GM06990 (cell line): ENCODE measurements around the gene TPO.

Source experiments
- DNase-seq: peaks from one replicate; pipeline ENCODE4 v3.0.0-alpha.2; 2011; ENCODE audit not compliant: insufficient read length; ENCODE audit errors: extremely low read depth
- H3K27me3 ChIP-seq: replicated peaks from 2 replicates; pipeline ENCODE4 v1.6.0; 2011; ENCODE audit warnings: low read length; ENCODE audit not compliant: control insufficient read depth, insufficient read depth
- H3K36me3 ChIP-seq: 2 replicates; pipeline ENCODE4 v1.5.1; 2011; ENCODE audit warnings: low read length; ENCODE audit not compliant: control insufficient read depth, insufficient read depth
- H3K4me3 ChIP-seq: replicated peaks from 2 replicates; pipeline ENCODE4 v1.5.1; 2011; ENCODE audit warnings: low read depth, mild to moderate bottlenecking, control low read depth, low read length
- TF ChIP-seq, protein P1 (sequence below): IDR thresholded peaks from 2 replicates; pipeline ENCODE4 v1.5.1; 2011; ENCODE audit warnings: low read length, control low read depth, mild to moderate bottlenecking, inconsistent platforms; ENCODE audit not compliant: insufficient read depth, poor library complexity, severe bottlenecking

TPO gene

DNA sequence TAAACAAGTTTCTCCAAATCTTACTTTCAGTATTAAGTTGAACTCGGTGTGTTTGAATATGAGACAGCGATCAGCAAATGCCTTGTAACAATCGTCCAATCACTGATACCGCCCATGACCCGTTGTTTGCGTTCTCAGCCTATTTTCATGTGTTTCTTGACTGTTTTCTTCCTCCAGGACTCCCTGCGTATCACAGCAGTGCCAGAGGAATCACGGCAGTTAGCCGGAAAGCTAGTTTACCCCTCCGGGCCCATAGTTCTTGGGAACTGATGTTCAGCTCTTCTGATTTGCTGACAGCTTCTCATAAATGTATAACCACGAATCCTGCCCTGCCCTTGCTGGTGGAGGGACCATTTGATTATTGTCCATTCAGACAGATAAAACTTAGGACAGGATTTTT, 42.2 kb upstream of the TPO start:
- H3K4me3 ChIP-seq, result no peak overlapping the region
- TF ChIP-seq, protein P1, sequence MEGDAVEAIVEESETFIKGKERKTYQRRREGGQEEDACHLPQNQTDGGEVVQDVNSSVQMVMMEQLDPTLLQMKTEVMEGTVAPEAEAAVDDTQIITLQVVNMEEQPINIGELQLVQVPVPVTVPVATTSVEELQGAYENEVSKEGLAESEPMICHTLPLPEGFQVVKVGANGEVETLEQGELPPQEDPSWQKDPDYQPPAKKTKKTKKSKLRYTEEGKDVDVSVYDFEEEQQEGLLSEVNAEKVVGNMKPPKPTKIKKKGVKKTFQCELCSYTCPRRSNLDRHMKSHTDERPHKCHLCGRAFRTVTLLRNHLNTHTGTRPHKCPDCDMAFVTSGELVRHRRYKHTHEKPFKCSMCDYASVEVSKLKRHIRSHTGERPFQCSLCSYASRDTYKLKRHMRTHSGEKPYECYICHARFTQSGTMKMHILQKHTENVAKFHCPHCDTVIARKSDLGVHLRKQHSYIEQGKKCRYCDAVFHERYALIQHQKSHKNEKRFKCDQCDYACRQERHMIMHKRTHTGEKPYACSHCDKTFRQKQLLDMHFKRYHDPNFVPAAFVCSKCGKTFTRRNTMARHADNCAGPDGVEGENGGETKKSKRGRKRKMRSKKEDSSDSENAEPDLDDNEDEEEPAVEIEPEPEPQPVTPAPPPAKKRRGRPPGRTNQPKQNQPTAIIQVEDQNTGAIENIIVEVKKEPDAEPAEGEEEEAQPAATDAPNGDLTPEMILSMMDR, result no peak
- no peaks in the 10 kb centered on the region for H3K27me3 ChIP-seq
- DNase-seq, result no peak
- H3K36me3 ChIP-seq, result no peaks in the 10 kb centered on the region

- no peak overlapping the region for H3K4me3 ChIP-seq
- no peaks in the 10 kb centered on the region for H3K27me3 ChIP-seq
- DNase-seq, result no peak
- H3K36me3 ChIP-seq, result no peaks in the 10 kb centered on the region
- TF ChIP-seq, protein P1, result no peak
Measured at GRCh38 chr2:1373830-1374229, 39.4 kb upstream of the TPO start.

GRCh38 chr2:1374287-1374686, 39.0 kb upstream of the TPO start:
- TF ChIP-seq, protein P1, result no peak
- Histone ChIP-seq H3K36me3 (no peaks in the 10 kb centered on the region), H3K27me3 (no peaks in the 10 kb centered on the region), H3K4me3 (no peak overlapping the region)
- DNase-seq, result no peak

- Histone ChIP-seq H3K27me3 (no peaks in the 10 kb centered on the region), H3K36me3 (no peaks in the 10 kb centered on the region), H3K4me3 (no peak overlapping the region)
- DNase-seq, result no peak
- TF ChIP-seq, protein P1, result no peak
Measured at GRCh38 chr2:1375794-1376193, 37.5 kb upstream of the TPO start.

GRCh38 chr2:1377473-1377872, 35.8 kb upstream of the TPO start:
- H3K27me3 ChIP-seq, result no peaks in the 10 kb centered on the region
- TF ChIP-seq, protein P1, result no peak

GRCh38 chr2:1378456-1379150, 34.7 kb upstream of the TPO start:
- H3K36me3 ChIP-seq, result no peaks in the 10 kb centered on the region
- TF ChIP-seq, protein P1, result no peak

More at GRCh38 chr2:1377473-1377872, 35.8 kb upstream of the TPO start:
- Histone ChIP-seq H3K36me3 (no peaks in the 10 kb centered on the region), H3K4me3 (no peak overlapping the region)
- DNase-seq, result no peak

More at GRCh38 chr2:1378456-1379150, 34.7 kb upstream of the TPO start:
- Histone ChIP-seq H3K27me3 (no peaks in the 10 kb centered on the region), H3K4me3 (no peak overlapping the region)
- DNase-seq, result no peak
